ENCODE results near the gene GPC3. TPM values are rescaled to one million over a fixed set of nuclear protein-coding genes. Genes with fewer than 3 reads are reported as not detected.

GPC3 gene
- total RNA-seq, 1 donor from 2014 or later = not detected

DNA sequence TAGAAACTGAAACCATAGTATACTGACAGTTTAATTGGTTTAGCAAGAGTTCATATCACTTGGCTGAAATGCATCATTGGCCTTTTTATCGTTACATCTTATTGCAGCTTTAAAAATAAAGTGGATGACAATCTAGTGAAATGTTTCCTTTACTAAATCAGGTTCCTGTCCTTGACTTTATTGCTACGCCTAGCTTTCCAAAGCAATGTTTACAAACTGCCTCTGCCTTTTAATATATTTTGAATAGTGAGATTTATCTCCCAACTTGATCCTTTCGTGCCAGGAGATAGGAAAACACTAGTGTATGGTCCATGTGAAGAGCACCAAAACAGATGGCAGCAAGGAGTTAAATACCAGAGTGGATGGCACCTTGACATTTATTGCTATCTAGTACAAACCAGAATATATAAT, 67.0 kb downstream of the GPC3 start:
- H3K4me1 Mint-ChIP-seq = peaks cover 9% of the 10 kb centered on the region
- H3K27ac Mint-ChIP-seq = no peak overlapping the region
- no peaks in the 10 kb centered on the region for H3K27me3 Mint-ChIP-seq
- ATAC-seq (ENCODE audit: low read depth) (no peak), DNase-seq (no peak)
- TF ChIP-seq, protein P1, sequence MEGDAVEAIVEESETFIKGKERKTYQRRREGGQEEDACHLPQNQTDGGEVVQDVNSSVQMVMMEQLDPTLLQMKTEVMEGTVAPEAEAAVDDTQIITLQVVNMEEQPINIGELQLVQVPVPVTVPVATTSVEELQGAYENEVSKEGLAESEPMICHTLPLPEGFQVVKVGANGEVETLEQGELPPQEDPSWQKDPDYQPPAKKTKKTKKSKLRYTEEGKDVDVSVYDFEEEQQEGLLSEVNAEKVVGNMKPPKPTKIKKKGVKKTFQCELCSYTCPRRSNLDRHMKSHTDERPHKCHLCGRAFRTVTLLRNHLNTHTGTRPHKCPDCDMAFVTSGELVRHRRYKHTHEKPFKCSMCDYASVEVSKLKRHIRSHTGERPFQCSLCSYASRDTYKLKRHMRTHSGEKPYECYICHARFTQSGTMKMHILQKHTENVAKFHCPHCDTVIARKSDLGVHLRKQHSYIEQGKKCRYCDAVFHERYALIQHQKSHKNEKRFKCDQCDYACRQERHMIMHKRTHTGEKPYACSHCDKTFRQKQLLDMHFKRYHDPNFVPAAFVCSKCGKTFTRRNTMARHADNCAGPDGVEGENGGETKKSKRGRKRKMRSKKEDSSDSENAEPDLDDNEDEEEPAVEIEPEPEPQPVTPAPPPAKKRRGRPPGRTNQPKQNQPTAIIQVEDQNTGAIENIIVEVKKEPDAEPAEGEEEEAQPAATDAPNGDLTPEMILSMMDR (IDR thresholded peaks at IDR 0.05) = no peak
- no peaks in the 10 kb centered on the region for H3K9me3 Mint-ChIP-seq
- no peak overlapping the region for H3K4me3 Mint-ChIP-seq
- no peaks in the 10 kb centered on the region for H3K36me3 Mint-ChIP-seq (ENCODE audit: low read depth)
- intact Hi-C loops (cut with micrococcal nuclease) = no loop called here
- POLR2A ChIA-PET = no interaction called here
- CTCF ChIA-PET = no interaction called here

GRCh38 chrX:133916984-133917722, 68.2 kb downstream of the GPC3 start:
- ChIA-PET CTCF (no interaction called here), POLR2A (no interaction called here)
- TF ChIP-seq, protein P1 (IDR thresholded peaks at IDR 0.05) = no peak
- Mint-ChIP-seq H3K36me3 (ENCODE audit: low read depth) (no peaks in the 10 kb centered on the region), H3K4me3 (no peak overlapping the region), H3K27me3 (no peaks in the 10 kb centered on the region), H3K9me3 (no peaks in the 10 kb centered on the region), H3K4me1 (peaks cover 2% of the 10 kb centered on the region), H3K27ac (no peak overlapping the region)
- ATAC-seq (ENCODE audit: low read depth) (no peak), DNase-seq (no peak)
- intact Hi-C loops (cut with micrococcal nuclease) = no loop called here

GRCh38 chrX:133913658-133914388, 71.6 kb downstream of the GPC3 start:
- ChIA-PET CTCF (no interaction called here), POLR2A (interaction anchor here (0.7 kb wide), 1 partner anchor 15 kb away, joined by 7 read pairs; no protein-coding TSS in a partner anchor)
- DNase-seq = no peak
- intact Hi-C loops (cut with micrococcal nuclease) = no loop called here
- no peak for ATAC-seq (ENCODE audit: low read depth)
- H3K27me3 Mint-ChIP-seq = no peaks in the 10 kb centered on the region
- no peak overlapping the region for H3K27ac Mint-ChIP-seq
- H3K9me3 Mint-ChIP-seq = no peaks in the 10 kb centered on the region
- H3K4me1 Mint-ChIP-seq = no peaks in the 10 kb centered on the region
- H3K36me3 Mint-ChIP-seq (ENCODE audit: low read depth) = no peaks in the 10 kb centered on the region
- TF ChIP-seq, protein P1 (IDR thresholded peaks at IDR 0.05) = no peak
- H3K4me3 Mint-ChIP-seq = no peak overlapping the region

GRCh38 chrX:133913009-133913408, 72.4 kb downstream of the GPC3 start:
- intact Hi-C loops (cut with micrococcal nuclease) = no loop called here
- Mint-ChIP-seq H3K27me3 (no peaks in the 10 kb centered on the region), H3K9me3 (no peaks in the 10 kb centered on the region), H3K27ac (no peak overlapping the region), H3K4me1 (no peaks in the 10 kb centered on the region), H3K36me3 (ENCODE audit: low read depth) (no peaks in the 10 kb centered on the region), H3K4me3 (no peak overlapping the region)
- ChIA-PET CTCF (no interaction called here), POLR2A (interaction anchor here (0.7 kb wide), 1 partner anchor 14 kb away, joined by 7 read pairs; no protein-coding TSS in a partner anchor)
- TF ChIP-seq, protein P1 (IDR thresholded peaks at IDR 0.05) = no peak
- DNase-seq (no peak), ATAC-seq (ENCODE audit: low read depth) (no peak)

DNA sequence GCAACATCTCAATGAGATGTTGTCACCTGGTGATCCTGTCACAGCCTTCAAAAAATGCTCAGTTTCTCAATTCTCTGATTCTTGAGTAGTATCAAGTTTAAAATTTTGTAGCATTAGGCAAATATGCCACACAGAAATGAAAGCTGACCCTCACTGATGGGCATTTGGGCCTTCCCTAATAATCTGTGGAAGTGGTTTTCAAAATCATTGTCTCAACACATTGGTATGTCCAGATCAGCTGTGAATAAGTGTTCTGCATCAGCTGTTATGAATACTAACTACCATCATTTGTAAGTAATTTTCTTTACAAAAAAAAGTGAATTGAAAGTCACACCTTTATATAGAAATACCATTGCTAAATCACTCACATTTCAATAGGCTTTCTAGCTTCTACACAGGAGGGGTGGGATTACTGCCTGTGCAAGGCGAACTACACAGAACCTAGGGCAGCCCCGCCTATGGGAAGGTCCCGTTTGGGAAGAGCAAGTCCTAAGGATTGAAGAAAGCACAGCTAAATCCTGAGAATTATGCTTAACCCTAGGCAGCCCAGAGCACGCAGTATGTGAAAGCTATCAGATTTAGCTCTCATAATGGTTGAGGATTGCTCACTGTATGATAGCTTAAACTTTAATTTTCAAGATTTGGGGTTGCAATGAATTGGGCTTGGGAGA, 73.4 kb downstream of the GPC3 start:
- ChIA-PET CTCF (no interaction called here), POLR2A (no interaction called here)
- no peaks in the 10 kb centered on the region for H3K9me3 Mint-ChIP-seq
- intact Hi-C loops (cut with micrococcal nuclease) = no loop called here
- DNase-seq = no peak
- no peak for ATAC-seq (ENCODE audit: low read depth)
- no peaks in the 10 kb centered on the region for H3K27me3 Mint-ChIP-seq
- TF ChIP-seq, protein P1 (IDR thresholded peaks at IDR 0.05) = no peak
- no peaks in the 10 kb centered on the region for H3K36me3 Mint-ChIP-seq (ENCODE audit: low read depth)
- no peak overlapping the region for H3K4me3 Mint-ChIP-seq
- H3K4me1 Mint-ChIP-seq = no peaks in the 10 kb centered on the region
- H3K27ac Mint-ChIP-seq = no peak overlapping the region

All from activated B cell treated with CpG ODN at 0.5 μM for 24 hours (primary cell).